Kidney epithelial cell (primary cell): ENCODE data around the gene TAF1C. TPM values are rescaled to one million over a fixed set of nuclear protein-coding genes. Genes with fewer than 3 reads are reported as not detected.
"Not testable (repeated sequence)": the region's sequence is repeated elsewhere in the genome, so short reads cannot be mapped to it uniquely, and the experiment has no call there.

Experiments used
- DNase-seq: peaks from one replicate; pipeline ENCODE4 v3.0.0-alpha.2; 2010; ENCODE audit warnings: low read depth
- H3K27me3 ChIP-seq: 2 replicates; pipeline ENCODE4 v1.6.0; 2011; ENCODE audit warnings: low read length; ENCODE audit not compliant: control insufficient read depth, insufficient read depth
- H3K36me3 ChIP-seq: 2 replicates; pipeline ENCODE4 v1.5.1; 2011; ENCODE audit warnings: low read length; ENCODE audit not compliant: control insufficient read depth, insufficient read depth
- H3K4me3 ChIP-seq: 2 replicates; pipeline ENCODE4 v1.5.1; 2011; ENCODE audit warnings: low read depth, mild to moderate bottlenecking, control low read depth, low read length
- total RNA-seq: library from RNA; depleted of rRNA; stranded (reverse); fragments of >200 nt; gene quantifications from 2 replicates; pipeline ENCODE4 v1.2.3, GENCODE V29; 2015
- TF ChIP-seq, protein P1 (sequence below): IDR thresholded peaks from 2 replicates; pipeline ENCODE4 v1.5.1; 2011; ENCODE audit warnings: mild to moderate bottlenecking, moderate library complexity, low read length, control low read depth, inconsistent platforms; ENCODE audit not compliant: insufficient read depth, poor library complexity, severe bottlenecking

Gene TAF1C
- total RNA-seq, 1 donor from 2014 or later: 23.9 TPM

DNA sequence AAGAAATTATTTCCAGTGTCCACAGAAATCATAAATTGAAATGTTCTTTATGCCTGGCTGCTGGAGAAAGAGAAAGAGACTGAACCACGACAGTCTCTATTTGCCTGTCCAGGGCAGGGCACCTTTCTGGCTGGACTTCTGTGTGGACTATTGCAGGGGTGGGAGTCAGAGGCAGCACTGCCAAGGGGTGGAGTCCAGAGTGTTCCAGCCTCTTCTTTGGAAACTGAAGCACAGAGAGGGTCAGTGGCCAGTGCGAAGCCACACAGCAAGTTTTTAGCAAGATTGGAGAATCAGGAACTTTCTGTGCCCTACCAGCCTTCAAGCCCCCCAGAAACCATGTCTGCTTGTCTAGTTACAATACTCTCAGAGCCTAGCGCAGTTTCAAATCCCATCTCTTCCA lies 37.7 kb upstream of the TAF1C start:
- no peaks in the 10 kb centered on the region for H3K36me3 ChIP-seq
- H3K4me3 ChIP-seq: no peak overlapping the region
- no peaks in the 10 kb centered on the region for H3K27me3 ChIP-seq
- TF ChIP-seq, protein P1, sequence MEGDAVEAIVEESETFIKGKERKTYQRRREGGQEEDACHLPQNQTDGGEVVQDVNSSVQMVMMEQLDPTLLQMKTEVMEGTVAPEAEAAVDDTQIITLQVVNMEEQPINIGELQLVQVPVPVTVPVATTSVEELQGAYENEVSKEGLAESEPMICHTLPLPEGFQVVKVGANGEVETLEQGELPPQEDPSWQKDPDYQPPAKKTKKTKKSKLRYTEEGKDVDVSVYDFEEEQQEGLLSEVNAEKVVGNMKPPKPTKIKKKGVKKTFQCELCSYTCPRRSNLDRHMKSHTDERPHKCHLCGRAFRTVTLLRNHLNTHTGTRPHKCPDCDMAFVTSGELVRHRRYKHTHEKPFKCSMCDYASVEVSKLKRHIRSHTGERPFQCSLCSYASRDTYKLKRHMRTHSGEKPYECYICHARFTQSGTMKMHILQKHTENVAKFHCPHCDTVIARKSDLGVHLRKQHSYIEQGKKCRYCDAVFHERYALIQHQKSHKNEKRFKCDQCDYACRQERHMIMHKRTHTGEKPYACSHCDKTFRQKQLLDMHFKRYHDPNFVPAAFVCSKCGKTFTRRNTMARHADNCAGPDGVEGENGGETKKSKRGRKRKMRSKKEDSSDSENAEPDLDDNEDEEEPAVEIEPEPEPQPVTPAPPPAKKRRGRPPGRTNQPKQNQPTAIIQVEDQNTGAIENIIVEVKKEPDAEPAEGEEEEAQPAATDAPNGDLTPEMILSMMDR: no peak
- no peak for DNase-seq

DNA sequence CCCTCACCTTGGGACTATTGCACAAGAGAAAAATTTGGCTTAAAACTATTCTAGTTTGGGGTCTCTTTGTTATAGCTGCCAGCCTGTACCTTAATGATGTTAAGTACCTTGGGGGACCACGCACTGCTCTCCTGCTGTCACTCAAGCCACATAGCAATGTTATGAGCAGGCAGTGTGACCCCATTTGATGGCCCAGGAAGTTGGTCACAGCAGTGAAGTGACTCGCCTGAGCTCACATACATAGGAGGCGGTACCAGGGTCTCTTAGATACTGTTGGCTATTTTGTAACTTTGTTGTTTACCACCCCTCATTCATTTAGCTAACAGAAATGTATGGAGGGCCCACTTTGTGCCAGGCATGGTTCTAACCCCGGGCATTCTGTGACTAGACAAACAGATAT lies 36.6 kb upstream of the TAF1C start:
- Histone ChIP-seq H3K27me3 (no peaks in the 10 kb centered on the region), H3K36me3 (no peaks in the 10 kb centered on the region), H3K4me3 (no peak overlapping the region)
- TF ChIP-seq, protein P1: no peak
- no peak for DNase-seq

DNA sequence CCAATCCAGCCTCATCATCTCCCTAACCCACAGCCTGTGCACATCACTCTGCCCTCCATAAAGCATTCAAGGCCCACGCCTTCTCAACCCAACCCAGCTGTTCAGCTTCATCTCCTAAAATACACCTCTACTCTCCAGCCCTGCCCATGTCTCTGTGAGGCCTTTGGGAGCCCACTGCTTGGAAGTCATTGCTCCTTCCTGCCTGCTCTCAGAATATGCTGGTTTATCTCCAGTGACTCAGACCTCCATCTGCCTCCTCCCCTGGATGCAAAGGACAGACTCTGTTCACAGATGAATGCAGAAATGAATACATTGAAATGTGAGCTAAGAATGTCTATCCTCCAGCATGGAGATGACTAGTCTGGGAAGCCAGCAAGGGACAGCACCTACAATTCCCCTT lies 34.0 kb upstream of the TAF1C start:
- TF ChIP-seq, protein P1: no peak
- H3K4me3 ChIP-seq: no peak overlapping the region
- DNase-seq: no peak
- no peaks in the 10 kb centered on the region for H3K36me3 ChIP-seq
- H3K27me3 ChIP-seq: no peaks in the 10 kb centered on the region

DNA sequence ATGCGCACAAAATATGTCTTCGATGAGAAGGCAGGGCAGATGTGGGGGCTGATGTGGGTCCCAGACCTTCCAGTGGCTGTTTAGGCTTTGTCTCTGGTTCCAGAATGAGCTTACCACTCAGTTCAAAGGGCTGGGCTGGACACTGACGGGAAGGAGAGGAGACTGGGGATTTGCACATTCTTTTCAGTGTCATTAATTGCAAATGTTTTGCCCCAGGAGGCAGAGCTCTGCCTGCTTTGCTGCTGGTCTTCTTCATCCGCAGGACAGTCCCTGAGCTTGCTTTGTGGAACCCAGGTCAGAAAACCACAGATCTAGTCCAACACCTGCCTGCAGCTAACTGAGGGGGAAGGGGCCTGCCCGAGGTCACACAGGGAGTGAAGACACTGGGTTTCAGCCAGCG lies 32.1 kb upstream of the TAF1C start:
- no peak overlapping the region for H3K4me3 ChIP-seq
- H3K27me3 ChIP-seq: no peaks in the 10 kb centered on the region
- H3K36me3 ChIP-seq: no peaks in the 10 kb centered on the region
- no peak for DNase-seq
- TF ChIP-seq, protein P1: no peak

DNA sequence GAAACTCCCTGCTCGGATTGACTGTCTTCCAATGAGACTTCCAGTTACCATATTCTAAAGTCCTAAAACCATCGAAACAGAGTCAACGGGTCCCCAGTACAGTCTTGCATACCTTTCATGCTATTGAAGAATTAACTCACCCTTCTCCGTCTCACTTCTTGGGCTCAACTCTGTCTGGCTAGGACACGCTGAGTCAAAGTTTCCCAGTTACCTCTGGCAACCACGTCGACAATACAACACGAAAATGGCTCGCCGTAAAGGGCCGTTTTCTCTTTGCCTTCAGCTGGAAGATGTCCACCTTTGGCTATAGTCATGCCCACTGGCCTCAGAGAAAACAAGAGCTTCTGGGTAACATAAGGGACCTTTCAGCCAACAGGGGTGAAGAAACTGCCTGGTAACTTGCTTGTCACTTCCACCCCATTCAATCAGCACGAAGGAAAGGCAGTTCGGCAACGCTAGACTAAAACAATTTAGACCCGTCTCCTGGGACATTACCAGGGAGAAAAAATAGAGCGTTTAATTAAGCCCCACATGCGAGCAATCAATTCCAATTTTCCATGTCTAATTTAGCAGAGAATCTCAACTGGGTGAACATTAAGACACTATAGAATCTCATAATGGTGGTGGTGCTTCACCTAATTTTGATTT lies 31.4 kb upstream of the TAF1C start:
- H3K4me3 ChIP-seq: no peak overlapping the region
- no peak for DNase-seq
- TF ChIP-seq, protein P1: no peak
- no peaks in the 10 kb centered on the region for H3K27me3 ChIP-seq
- no peaks in the 10 kb centered on the region for H3K36me3 ChIP-seq

DNA sequence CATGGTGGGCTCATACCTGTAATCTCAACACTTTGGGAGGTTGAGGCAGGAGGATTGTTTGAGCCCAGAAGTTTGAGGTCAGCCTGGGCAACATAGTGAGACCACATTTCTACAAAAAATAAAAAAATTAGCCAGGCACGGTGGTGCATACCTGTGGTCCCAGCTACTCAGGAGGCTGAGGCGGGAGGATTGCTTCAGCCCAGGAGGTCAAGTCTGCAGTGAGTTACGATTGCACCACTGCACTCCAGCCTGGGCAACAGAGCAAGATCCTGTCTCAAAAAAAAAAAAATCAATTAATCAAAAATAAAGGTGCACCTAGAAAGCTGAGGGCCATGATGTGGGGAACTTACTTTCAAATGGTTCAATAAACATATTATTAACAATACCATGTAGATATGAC lies 29.3 kb upstream of the TAF1C start:
- DNase-seq: not testable (repeated sequence)

More for the DNA sequence above, 29.3 kb upstream of the TAF1C start:
- not testable (repeated sequence) for H3K4me3 ChIP-seq, H3K36me3 ChIP-seq, H3K27me3 ChIP-seq
